PC-3 (cell line): ENCODE results near the gene IL17RC.
"Not testable (repeated sequence)": the region's sequence is repeated elsewhere in the genome, so short reads cannot be mapped to it uniquely, and the experiment has no call there.

Experiments used
- EZH2phosphoT487 ChIP-seq: fragments of 300-600 bp; sonication (generic); IDR thresholded peaks from 2 replicates; pipeline ENCODE4 v1.6.1; 2018; ENCODE audit warnings: mild to moderate bottlenecking, antibody characterized with exemption, low read length, borderline replicate concordance
- TF ChIP-seq, protein P1 (sequence below): fragments of 300-600 bp; sonication (generic); conservative IDR thresholded peaks from 2 replicates; pipeline ENCODE4 v1.5.1; 2017; ENCODE audit warnings: antibody characterized with exemption, low read depth, mild to moderate bottlenecking, low read length

DNA sequence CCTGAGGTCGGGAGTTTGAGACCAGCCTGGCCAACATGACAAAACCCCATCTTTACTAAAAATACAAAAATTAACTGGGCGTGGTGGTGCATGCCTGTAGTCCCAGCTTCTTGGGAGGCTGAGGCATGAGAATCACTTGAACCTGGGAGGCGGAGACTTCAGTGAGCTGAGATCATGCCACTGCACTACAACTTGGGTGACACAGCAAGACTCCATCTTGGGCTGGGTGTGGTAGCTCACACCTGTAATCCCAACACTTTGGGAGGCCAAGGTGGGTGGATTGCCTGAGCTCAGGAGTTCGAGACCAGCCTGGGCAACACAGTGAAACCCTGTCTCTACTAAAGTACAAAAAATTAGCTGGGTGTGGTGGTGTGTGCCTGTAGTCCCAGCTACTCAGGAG lies 40.6 kb upstream of the IL17RC start:
- TF ChIP-seq, protein P1, sequence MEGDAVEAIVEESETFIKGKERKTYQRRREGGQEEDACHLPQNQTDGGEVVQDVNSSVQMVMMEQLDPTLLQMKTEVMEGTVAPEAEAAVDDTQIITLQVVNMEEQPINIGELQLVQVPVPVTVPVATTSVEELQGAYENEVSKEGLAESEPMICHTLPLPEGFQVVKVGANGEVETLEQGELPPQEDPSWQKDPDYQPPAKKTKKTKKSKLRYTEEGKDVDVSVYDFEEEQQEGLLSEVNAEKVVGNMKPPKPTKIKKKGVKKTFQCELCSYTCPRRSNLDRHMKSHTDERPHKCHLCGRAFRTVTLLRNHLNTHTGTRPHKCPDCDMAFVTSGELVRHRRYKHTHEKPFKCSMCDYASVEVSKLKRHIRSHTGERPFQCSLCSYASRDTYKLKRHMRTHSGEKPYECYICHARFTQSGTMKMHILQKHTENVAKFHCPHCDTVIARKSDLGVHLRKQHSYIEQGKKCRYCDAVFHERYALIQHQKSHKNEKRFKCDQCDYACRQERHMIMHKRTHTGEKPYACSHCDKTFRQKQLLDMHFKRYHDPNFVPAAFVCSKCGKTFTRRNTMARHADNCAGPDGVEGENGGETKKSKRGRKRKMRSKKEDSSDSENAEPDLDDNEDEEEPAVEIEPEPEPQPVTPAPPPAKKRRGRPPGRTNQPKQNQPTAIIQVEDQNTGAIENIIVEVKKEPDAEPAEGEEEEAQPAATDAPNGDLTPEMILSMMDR = not testable (repeated sequence)
- not testable (repeated sequence) for TF ChIP-seq EZH2phosphoT487
